ENCODE results near the gene TRDN.
A peak's percentile ranks its signal among the peaks of the same experiment; 100 is the strongest.

The TRDN gene

DNA sequence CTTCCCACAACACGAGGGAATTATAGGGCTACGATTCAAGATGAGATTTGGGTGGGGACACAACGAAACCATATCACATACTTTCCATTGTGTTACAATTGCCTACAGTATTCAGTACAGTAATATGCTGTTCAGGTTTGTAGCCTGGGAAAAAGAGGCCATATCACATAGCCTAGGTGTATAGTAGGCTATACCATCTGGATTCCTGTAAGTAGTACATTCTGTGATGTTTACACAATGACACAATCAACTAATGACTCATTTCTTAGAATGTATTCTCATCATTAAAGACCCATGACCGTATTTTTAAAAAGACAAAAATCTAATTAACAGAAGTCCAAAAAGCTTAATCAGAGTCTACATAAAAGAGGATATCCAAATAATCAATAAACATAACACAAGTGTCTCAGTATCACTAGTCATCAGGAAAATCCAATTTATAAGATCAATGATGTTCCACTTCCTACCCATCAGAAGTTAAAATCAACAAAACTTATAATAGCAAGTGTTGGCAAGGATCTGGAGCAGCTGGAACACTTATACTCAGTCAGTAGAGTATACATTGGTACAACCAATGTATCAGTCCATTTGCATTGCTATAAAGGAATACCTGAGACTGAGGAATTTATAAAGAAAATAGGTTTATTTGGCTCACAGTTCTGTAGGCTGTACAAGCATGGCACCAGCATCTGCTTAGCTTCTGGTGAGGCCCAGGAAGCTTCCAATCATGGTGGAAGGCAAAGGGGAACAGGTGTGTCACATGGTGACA, 424.8 kb downstream of the TRDN start:
- peak overlapping the region; percentile 6 for H3K27ac ChIP-seq
- DNase-seq (ENCODE audit: low read depth, low spot score), result peak; percentile 5

DNA sequence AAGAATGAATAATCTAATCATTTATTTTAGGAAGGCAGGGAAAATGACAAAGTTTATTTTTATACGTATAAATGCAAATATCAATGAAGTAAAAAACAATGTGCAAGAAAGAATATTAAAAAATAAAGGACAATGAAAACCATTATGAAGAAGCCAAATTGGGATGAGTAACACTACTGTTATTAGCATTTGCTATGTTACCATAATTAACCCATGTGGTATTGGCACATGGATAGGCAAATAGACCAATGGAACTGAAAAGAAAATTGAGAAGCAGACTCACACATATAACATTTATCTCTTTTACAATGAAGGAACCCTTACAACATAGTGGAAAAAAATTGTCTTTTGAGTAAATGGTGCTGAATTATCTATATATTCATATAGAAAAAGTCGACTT, 426.1 kb downstream of the TRDN start:
- H3K27ac ChIP-seq, result no peak overlapping the region
- no peak for DNase-seq (ENCODE audit: low read depth, low spot score)

DNA sequence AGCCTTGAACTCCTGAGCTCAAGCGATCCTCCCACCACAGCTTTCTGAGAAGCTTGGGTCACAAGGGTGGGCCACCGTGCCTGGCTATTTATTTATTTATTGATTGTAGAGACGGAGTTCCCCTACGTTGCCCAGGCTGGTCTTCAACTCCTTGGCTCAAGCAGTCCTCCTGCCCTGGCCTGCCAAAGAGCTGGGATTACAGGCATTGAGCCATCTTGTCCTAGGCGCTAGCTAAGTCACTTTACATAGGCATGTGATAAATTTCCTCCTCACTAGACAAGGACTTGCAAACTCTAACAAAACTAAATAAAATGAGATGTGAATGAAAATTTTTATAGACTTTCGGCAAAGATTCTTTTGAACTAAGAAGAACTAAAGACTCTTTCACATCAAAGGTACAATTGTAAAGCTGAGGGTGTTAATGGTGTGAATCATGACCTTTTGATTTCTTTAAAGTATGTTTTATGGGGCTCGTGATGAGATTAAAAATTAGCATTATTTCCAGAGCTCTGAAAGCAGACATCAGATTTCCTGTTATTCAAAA, 428.7 kb downstream of the TRDN start:
- DNase-seq (ENCODE audit: low read depth, low spot score), result no peak
- no peak overlapping the region for H3K27ac ChIP-seq

DNA sequence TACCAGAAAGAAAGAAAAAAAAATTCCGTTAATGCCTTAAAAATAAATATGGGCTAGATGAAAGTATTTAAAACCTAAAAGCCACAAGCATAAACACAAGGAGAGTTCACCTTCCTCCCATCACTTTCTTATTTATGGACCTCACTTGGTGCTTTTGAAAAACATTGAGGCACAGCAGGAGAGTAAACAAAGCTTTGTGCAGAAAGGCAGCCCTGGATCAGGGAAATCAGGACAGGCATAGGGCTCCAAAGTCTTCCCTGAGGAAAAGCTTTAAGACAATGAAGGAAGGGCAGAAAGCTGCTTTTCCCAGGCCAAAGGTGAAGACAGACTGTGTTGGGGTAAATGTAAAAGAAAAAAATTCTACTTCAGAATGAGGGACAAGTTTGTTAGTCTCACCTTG, 432.8 kb downstream of the TRDN start:
- no peak overlapping the region for H3K27ac ChIP-seq
- DNase-seq (ENCODE audit: low read depth, low spot score), result no peak

DNA sequence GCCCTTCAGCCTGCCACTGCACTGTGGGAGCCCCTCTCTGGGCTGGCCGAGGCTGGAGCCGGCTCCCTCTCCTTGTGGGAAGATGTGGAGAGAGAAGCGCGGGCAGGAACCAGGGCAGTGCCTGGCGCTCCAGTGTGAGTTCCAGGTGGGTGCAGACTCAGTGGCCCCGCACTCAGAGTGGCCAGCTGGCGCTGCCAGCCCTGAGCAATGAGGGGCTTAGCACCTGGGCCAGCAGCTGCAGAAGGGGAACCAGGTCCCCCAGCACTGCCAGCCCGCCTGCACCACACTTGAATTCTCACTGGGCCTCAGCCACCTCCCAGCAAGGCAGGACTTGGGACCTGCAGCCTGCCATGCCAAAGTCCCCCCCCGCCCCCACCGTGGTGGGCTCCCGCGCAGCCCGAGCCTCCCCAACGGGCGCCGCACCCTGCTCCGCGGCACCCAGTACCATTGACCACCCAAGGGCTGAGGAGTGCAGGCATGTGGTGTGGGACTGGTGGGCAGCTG, 434.8 kb downstream of the TRDN start:
- DNase-seq (ENCODE audit: low read depth, low spot score), result no peak
- H3K27ac ChIP-seq, result no peak overlapping the region

DNA sequence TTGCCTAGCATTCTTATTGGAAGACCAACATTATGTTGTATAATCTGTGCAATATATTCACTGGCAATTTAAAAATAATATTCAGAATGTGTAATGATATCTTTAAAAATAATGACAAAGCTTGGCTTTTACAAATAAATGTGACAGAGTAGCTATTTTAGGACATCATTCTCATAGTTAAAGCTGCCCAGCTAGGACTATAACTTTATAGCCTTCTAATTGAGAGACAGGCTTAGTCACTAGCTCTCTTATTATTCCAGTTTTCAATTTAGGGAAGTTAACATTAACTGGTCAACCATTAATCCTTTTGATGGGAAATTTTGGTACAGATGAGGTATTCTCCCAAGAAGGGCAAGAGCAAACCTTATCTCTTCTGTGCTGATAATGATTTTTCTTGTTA, 443.5 kb downstream of the TRDN start:
- DNase-seq (ENCODE audit: low read depth, low spot score), result no peak
- H3K27ac ChIP-seq, result no peak overlapping the region

DNA sequence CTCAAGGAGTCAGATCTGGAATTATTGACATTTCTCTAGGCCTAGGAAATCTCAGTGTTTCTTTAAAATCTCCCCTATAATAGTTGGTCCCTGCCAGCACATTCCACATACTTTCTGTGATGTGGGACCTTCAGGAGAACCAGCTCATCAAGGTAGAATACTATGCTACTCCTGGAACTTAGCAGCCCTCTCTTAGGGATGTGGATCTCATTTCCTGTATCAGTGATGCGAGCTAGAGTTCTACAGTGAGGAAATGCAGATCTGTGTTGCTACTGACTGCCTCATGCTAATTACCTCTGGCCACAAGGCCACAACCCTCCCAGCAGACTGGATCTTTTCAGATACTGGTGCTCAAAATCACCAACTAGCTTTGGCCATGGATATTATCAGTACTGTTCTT, 446.9 kb downstream of the TRDN start:
- H3K27ac ChIP-seq, result no peak overlapping the region
- DNase-seq (ENCODE audit: low read depth, low spot score), result no peak

DNA sequence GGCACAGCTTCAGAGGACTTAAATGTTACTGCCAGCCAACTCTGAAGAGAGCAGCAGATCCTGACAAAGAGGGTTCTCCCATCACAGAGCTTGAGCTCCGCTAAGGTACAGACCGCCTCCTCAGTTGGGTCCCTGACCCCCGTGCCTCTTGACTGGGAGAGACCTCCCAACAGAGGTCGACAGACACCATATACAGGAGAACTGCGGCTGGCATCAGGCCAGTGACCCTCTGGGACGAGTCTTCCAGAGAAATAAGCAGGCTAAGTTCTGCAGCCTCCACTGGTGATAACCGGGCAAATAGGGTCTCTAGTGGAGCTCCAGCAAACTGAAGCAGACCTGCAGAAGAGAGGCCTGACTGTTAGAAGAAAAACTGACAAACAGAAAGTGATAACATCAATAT, 453.8 kb downstream of the TRDN start:
- no peak overlapping the region for H3K27ac ChIP-seq
- DNase-seq (ENCODE audit: low read depth, low spot score), result no peak

DNA sequence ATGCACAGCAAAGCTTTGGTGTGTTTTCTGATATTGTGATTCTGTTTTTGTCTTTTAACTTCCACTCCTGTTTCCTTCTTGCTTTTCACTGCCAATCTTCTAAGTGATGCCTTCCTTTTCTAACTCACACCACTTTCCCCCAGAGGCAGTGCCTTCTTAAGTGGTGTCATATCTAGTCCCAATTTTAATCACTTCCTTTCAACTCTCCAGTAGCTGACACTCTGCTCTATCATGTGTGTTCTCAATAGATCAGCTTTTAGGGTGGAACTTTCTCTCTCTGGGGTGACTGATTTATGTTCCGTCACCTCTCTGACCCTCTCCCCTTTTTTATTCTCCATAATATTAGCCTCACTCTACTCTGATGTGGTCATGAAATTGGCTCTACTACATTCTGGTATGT, 460.0 kb downstream of the TRDN start:
- H3K27ac ChIP-seq, result no peak overlapping the region
- no peak for DNase-seq (ENCODE audit: low read depth, low spot score)

DNA sequence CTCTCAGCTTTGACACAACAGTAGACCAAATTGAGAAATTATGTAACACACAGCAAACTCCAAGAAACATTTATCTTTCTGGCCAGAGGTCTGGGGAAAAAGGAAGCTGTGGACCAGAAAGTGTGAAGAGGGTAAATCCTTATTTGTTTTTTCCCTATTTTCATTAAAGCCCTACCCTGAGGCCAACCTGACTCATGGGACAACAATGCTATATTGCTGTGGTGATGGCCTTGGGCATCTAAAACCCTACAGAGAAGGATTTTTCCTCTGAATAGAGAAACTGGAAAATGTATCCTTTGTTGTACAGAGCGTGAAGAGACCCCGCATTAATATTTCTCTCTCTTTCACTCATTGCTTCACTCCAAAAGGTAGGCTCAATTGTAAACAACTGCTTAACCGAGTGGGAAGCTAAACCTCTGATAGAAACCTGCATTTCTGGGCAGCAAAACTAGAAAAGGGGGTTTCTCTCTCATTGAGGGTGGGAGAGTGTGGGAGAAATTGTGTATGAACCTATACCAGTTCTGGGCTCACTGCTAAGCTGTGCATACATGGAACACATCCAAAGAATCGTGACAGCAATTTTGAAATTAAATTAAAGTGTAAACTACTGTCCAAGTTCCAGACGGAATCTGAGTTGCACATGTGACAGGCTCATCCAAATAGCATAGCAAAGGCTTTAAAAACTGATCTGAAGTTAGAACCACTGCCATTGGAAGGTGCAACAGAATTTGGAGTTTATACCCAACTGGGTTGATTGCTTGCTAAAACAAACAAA, 465.2 kb downstream of the TRDN start:
- no peak overlapping the region for H3K27ac ChIP-seq
- DNase-seq (ENCODE audit: low read depth, low spot score), result no peak

DNA sequence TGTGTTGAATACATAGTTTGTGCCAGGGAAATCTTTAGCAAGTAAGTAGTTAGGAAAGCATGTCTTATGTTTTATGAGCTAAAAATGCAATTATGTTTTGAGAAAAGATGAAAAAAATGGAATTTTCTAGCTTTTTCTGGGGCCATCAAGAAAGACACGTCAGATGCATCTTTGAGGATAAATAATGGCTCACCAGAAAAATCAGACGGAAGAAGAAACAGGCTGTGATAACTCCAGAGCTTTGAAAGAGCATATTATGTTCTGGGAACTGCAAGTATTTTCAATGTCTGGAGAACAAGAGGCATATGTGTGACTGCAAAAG, 467.0 kb downstream of the TRDN start:
- DNase-seq (ENCODE audit: low read depth, low spot score), result no peak

DNA sequence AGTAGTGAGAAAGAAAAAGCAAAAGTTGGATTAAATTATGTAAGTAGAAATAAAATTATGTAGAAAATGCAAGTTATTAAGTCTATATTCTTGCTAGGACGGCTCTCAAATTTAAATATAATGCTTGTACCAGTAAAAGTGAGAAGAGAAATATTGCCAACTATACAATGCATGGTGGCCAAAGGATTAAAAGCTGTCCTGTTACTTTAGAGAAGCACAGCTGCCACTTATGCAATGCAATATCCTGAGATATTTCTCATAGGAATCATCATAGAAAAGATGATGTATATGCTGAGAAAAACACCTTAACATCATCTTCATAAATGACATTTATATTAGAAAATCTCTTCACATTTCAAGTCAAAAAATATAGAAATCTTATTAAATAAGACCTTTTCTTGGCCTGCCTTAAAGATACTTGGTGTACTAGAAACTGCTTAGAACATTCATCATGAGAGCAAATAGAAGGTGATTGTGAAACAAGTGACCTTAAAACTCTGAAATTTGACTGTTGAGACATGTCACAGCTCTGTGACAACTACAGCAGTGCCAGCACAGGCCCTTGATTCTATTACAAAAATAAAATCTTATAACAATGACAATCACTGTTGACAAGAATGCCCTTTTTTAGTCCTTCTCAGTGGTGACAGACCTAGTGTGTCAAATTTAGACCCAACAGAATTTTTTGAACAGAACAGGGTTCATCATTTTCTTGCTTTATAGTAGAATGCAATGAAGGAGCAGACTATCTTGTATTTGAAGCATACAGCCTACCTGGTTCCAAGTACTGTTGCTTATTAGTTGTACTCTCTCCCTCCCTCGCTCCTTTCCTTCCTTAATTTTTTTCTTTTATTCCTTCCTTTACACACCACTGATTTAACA, 467.6 kb downstream of the TRDN start:
- H3K27ac ChIP-seq, result no peak overlapping the region
- DNase-seq (ENCODE audit: low read depth, low spot score), result no peak

More for the DNA sequence above, 467.0 kb downstream of the TRDN start:
- H3K27ac ChIP-seq, result no peak overlapping the region

DNA sequence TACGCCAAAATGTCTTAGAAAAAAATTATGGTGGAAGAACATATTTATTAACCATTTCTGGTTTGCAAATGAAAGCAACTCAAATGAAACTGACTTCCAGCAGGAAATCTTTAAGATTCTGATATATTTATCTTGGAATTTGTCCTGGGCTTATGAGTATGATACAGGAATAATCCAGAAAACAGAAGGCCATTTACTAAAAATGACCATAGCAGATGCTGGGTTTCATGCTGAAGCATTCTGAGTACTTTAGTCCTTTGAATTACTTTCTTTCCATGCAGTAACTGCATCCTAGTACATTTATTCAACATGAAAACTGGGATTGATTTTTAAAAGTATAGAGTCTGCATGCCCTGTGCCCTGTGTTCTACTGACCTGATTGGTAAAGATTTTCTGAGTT, 468.3 kb downstream of the TRDN start:
- DNase-seq (ENCODE audit: low read depth, low spot score), result no peak
- no peak overlapping the region for H3K27ac ChIP-seq

Measured in epithelial cell of prostate (primary cell).